Measurements from ENCODE around the gene AK1.

Gene AK1

DNA sequence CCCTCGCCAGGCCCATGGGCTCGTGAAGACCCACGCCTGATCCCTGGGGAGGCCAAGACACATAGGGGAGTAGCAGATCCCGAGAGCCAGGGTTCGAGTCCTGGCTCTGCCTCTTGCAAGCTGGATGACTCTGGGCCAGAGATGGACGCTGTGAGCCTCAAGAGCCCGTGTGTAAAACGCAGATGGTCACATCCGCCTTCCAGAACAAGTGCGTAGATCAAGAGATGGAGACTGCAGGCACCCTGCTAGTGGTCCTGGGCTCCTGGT is 31.1 kb upstream of the AK1 start:
- H3K27ac ChIP-seq: no peak overlapping the region
- TF ChIP-seq CTCF (conservative IDR thresholded peaks at IDR 0.05): no peak

DNA sequence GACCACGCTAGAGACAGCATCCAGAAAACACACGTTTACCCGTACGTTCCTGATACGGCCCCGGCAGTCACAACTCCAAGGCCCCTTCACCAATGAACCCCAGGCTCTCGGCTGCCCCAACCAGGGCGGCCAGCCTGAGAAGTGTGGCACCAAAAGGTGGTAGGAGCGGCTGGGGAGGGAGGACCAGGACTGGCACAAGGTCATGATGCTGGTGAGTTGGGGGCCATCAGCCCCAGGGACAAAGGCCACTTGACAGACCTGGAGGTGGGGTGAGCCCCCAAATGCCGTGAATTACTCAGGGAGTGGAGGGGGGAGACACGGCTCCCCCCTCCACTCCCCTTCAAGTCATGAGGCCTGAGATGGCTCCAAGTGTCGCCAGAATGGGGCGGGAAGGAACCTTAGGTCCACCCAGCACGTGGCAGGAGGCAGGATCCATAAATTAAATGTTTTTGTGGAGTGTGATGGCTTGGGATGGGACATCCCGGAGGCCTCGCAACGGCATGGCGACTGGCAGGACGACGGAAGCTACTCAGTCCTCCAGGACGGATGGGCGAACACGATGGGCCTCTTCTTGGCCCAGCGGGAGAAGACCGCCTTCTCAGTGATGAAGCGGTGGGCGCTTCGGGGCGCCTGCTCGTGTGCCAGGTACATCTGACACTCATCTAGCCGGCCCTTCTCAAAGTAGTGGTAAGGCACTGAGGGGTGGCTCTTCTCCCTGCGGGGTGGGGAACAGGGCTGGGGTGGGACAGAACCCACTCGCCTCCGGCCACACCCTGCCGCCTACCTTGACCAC is 30.6 kb upstream of the AK1 start:
- H3K27ac ChIP-seq: no peak overlapping the region
- no peak for TF ChIP-seq CTCF (conservative IDR thresholded peaks at IDR 0.05)

DNA sequence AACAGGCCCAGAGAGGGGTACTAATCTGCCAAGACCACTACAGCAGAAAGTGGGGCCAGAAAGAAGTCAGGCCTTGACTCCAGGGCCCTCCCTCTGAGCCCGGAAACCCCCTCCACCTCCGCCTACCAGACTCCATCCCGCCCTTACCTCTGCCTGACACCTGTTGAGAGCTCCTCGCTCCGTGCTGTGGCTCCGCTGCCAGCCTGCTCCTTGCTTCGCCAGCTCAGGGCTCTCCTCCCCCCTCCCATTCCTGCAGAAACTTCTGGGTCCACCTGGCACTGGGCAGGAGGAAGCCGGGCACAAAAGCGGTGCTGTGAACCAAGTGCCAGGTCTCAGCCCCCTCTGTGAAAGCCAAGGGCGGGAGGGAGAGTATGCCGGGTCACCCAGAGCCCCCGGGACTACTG is 28.3 kb upstream of the AK1 start:
- TF ChIP-seq CTCF (conservative IDR thresholded peaks at IDR 0.05): no peak
- no peak overlapping the region for H3K27ac ChIP-seq

GRCh38 chr9:127905004-127905728 is 27.7 kb upstream of the AK1 start:
- no peak for TF ChIP-seq CTCF (conservative IDR thresholded peaks at IDR 0.05)
- H3K27ac ChIP-seq: no peak overlapping the region

DNA sequence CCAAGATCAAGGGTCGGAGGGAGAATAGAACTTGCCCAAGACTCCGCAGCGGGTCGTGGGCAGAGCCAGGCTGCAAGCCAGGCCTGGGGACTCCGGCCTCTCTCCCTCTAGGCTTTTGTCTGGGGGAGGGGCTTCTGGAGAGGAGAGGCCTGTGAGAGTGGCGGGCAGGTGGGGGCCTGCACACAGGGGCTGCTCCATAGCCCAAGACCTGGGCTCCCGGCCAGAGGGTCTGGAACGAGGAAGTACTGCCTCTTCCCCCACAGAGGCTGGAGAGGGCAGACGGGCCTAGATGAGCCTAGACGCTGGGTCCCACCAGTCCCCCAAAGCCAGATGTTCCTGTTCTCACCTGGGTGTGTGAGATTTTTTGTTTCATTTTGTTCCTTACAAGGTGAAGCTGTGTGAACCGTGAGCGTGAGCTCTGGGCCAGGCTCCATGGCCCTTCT is 27.1 kb upstream of the AK1 start:
- no peak for TF ChIP-seq CTCF (conservative IDR thresholded peaks at IDR 0.05)
- no peak overlapping the region for H3K27ac ChIP-seq

DNA sequence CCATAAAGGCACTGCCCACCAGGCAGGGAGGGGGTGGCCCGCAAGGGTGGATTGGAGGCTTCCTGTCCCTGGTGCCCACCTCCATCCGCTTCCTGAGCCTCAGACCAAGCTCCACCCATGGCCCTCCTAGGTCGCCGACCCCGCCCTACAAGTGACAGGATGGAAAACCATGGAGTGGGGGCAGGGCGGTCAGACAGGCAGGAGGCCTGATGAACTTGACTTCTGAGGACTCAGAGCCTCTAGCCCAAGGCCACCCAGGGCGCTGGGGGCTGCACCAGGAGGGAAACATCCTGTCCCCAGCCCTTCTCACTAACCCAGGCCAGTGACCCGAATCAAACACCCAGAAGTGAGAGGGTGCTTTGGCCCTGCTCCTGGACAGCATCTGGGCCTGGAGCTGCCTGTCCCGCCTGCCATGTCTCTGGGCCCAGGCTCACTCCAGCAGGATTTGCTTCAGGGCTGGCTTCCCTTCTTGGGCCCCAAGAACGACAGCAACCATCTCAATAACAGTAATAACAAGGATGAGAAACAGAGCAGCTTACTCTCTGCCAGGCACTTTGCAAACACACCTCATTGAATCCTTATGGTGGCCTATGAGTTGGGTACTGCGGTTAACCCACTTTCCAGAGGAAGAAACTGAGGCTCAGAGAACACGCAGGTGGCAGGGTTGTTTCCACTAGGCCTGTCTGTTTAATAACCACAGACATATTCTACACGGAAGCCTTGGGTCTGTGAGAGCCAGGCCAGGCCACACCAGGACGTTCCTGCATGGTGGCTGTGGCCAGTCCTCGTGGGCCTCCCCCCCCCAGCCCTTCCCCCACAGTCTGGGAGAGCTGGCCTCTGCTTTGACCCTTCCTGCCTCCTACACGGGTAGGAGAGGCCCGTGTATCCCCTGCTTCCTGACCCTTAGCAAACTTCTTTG is 26.3 kb upstream of the AK1 start:
- H3K27ac ChIP-seq: no peak overlapping the region
- TF ChIP-seq CTCF (conservative IDR thresholded peaks at IDR 0.05): no peak
